Astrocyte of the cerebellum (primary cell): ENCODE results near the gene AIG1.
A peak's percentile ranks its signal among the peaks of the same experiment; 100 is the strongest.

Experiments used
- DNase-seq: peaks from one replicate; pipeline ENCODE4 v3.0.0-alpha.2; 2011; ENCODE audit warnings: low read depth
- H3K4me3 ChIP-seq: 2 replicates; pipeline ENCODE4 v1.5.1; 2011; ENCODE audit warnings: mild to moderate bottlenecking, low read depth, low read length, moderate library complexity
- in situ Hi-C: cut with HindIII; loops from 2 replicates; pipeline ENCODE4 v1.10.0; 2017; ENCODE audit warnings: low sequenced_read_pairs
- TF ChIP-seq, protein P1 (sequence below): IDR thresholded peaks from 2 replicates; pipeline ENCODE4 v1.5.1; 2012; ENCODE audit warnings: low read length, low read depth, moderate library complexity, mild to moderate bottlenecking; ENCODE audit errors: missing control alignments

AIG1 gene

DNA sequence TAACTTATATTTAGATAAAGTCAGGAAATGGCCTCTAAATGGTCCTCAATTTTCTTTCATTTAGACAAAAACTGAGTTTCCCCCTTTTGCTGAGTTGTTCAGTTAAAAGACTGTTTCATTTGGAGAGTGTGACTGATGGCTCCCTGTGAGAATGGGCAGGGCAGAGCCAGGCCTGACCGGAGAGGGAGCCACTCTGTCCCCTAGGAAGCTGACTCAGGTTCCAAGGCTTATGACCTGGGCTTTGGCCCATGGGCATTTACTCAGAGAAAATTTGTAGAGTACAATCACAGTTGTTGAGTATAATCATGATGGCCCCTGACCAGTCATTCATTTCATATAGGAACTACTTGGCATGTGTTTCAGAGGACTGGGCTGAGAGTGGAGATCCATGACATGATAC, 37.0 kb upstream of the AIG1 start:
- in situ Hi-C loops: no loop called here
- H3K4me3 ChIP-seq: no peak overlapping the region
- TF ChIP-seq, protein P1, sequence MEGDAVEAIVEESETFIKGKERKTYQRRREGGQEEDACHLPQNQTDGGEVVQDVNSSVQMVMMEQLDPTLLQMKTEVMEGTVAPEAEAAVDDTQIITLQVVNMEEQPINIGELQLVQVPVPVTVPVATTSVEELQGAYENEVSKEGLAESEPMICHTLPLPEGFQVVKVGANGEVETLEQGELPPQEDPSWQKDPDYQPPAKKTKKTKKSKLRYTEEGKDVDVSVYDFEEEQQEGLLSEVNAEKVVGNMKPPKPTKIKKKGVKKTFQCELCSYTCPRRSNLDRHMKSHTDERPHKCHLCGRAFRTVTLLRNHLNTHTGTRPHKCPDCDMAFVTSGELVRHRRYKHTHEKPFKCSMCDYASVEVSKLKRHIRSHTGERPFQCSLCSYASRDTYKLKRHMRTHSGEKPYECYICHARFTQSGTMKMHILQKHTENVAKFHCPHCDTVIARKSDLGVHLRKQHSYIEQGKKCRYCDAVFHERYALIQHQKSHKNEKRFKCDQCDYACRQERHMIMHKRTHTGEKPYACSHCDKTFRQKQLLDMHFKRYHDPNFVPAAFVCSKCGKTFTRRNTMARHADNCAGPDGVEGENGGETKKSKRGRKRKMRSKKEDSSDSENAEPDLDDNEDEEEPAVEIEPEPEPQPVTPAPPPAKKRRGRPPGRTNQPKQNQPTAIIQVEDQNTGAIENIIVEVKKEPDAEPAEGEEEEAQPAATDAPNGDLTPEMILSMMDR: no peak
- no peak for DNase-seq

DNA sequence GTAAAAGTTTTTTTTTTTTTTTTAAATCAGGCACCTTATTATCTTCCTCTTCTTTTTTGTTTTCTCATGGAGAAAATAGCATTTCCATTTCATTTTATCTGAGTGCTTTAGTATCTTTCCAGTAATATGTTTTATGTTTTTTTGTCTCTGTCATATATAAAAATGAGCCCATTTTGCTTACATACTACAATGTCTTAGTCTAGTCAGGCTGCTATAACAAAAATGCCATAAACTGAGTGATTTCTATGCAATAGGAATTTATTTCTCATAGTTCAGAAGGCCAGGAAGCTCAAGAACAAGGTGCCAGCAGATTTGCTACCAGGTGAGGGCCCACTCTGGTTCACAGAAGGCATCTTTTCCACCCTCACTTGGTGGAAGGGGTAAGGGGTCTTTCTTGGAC, 35.7 kb upstream of the AIG1 start:
- in situ Hi-C loops: no loop called here
- H3K4me3 ChIP-seq: no peak overlapping the region
- TF ChIP-seq, protein P1: no peak

DNA sequence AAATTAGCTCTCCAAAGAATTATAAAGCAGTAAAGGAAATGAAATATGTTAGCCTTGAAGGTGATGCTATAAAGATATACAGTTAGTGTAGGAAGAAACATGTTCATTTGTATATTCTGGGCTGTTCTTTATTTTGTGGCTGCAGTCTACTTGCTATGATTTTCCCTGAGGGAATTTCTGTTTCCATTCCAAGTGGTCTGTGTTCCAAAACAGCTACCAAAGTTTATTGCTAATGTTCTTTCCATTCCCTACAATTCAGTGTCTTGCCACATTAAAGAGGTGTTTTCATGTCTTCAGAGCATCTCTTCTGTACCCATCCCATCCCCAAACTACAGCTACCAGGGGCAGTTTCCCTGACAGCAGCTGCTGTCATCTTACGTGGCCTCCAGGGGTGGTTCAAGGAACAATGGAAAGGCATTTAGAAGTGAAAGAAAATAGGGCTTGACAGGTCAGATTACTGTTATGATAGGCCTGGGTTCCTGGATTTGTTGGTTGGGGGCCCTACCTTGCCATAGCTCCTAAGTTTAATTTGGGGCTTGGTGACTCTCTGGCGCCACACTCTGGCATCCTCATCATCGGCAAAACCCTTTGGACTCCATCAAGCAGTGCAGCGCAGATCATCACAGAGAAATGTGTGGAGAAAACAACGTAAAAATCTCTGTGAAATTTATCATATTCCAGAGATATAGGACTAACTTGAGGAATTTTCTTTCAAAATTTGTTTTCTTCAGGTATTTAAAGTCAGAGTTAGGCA, 33.8 kb upstream of the AIG1 start:
- TF ChIP-seq, protein P1: peak; percentile 51
- in situ Hi-C loops: no loop called here
- no peak overlapping the region for H3K4me3 ChIP-seq
- DNase-seq: no peak

More for the DNA sequence above, 35.7 kb upstream of the AIG1 start:
- DNase-seq: no peak

DNA sequence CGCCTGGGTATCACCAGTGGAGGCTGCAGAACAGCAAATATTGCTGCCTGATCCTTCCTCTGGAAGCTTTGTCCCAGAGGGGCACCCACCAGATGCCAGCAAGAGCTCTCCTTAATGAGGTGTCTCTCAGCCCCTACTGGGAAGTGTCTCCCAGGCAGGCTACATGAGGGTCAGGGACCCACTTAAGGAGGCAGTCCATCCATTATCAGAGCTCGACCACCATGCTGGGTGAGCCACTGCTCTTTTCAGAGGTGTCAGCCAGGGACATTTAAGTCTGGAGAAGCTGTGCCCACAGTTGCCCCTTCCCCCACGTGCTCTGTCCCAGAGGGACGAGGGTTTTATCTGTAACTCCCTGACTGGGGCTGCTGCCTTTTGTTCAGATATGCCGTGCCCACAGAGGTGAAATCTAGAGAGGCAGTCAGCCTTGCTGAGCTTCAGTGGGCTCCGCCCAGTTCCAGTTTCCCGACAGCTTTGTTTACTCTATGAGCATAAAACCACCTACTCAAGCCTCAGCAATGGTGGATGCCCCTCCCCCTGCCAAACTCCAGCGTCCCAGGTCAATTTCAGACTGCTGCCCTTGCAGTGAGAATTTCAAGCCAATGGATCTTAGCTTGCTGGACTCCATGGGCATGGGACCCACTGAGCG, 25.9 kb upstream of the AIG1 start:
- no peak for DNase-seq
- no peak overlapping the region for H3K4me3 ChIP-seq
- TF ChIP-seq, protein P1: no peak
- in situ Hi-C loops: no loop called here

DNA sequence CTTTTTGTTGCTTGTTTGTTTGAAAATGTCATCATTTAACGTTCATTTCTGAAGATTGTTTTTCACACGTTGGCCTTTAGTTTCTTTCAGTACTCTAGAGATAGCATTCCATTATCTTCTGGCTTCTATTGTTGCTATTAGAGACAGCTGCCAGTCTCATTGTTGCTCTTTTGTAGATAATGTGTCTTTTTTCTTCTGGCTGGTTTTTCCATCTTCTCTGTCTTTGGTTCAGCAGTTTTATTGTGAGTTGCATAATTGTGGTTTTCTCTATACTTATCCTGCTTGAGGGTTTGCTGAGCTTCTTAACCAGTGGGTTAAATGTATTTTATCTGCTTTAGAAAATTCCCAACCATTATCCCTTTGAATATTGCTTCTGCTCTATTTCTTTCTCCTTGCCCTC, 23.2 kb upstream of the AIG1 start:
- TF ChIP-seq, protein P1: no peak
- no peak overlapping the region for H3K4me3 ChIP-seq
- no peak for DNase-seq
- in situ Hi-C loops: no loop called here

DNA sequence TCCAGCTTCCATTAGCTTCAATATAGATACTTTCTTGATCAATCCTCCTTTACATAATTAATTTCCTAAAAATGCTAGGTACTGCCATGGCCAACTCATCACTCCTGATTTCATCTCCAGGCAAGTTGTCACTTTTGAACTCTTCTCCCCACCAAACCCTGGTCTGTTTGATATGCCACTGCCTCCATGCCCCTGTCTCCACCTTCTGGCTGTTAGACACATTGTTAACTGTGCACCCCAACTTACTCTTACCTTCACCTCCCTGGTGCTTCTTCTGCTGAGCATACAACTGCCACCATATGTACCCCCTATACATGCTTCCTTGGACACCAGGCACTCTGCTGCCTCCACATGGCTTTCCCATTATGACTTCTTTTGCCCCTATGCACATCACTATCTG, 21.9 kb upstream of the AIG1 start:
- H3K4me3 ChIP-seq: no peak overlapping the region
- in situ Hi-C loops: no loop called here
- no peak for DNase-seq
- TF ChIP-seq, protein P1: no peak
